Retinal pigment epithelial cell (primary cell): ENCODE measurements around the gene MCTP1.

ENCODE experiments used
- DNase-seq: peaks from one replicate; pipeline ENCODE4 v3.0.0-alpha.2; 2010; ENCODE audit warnings: low read depth
- H3K4me3 ChIP-seq: 2 replicates; pipeline ENCODE4 v1.5.1; 2011; ENCODE audit warnings: mild to moderate bottlenecking, low read length, control low read depth, moderate library complexity
- CTCF ChIP-seq: conservative IDR thresholded peaks from 2 replicates; pipeline ENCODE4 v1.5.1; 2011; ENCODE audit warnings: low read depth, low read length, control low read depth, inconsistent platforms

MCTP1 gene

GRCh38 chr5:95111141-95111540, 173.8 kb downstream of the MCTP1 start:
- TF ChIP-seq CTCF = no peak
- H3K4me3 ChIP-seq = no peak overlapping the region
- DNase-seq = no peak

GRCh38 chr5:95110118-95110517, 174.8 kb downstream of the MCTP1 start:
- DNase-seq = no peak
- H3K4me3 ChIP-seq = no peak overlapping the region
- no peak for TF ChIP-seq CTCF

- TF ChIP-seq CTCF = no peak
- no peak overlapping the region for H3K4me3 ChIP-seq
- DNase-seq = no peak
Observed at GRCh38 chr5:95107138-95107537, 177.8 kb downstream of the MCTP1 start.

GRCh38 chr5:95105638-95106037, 179.3 kb downstream of the MCTP1 start:
- no peak overlapping the region for H3K4me3 ChIP-seq
- no peak for TF ChIP-seq CTCF
- DNase-seq = no peak

- no peak for DNase-seq
- no peak for TF ChIP-seq CTCF
- no peak overlapping the region for H3K4me3 ChIP-seq
Observed at GRCh38 chr5:95102687-95103086, 182.2 kb downstream of the MCTP1 start.

GRCh38 chr5:95102080-95102479, 182.8 kb downstream of the MCTP1 start:
- DNase-seq = no peak
- no peak overlapping the region for H3K4me3 ChIP-seq
- TF ChIP-seq CTCF = no peak

- no peak for TF ChIP-seq CTCF
- DNase-seq = no peak
- no peak overlapping the region for H3K4me3 ChIP-seq
Observed at GRCh38 chr5:95100551-95100950, 184.3 kb downstream of the MCTP1 start.
